PFSK-1 (cell line): ENCODE results near the gene FNBP1.

Source experiments
- FOXP2 ChIP-seq: optimal IDR thresholded peaks from 2 replicates; pipeline ENCODE3; 2011; ENCODE audit warnings: borderline replicate concordance, control low read depth, inconsistent platforms; ENCODE audit not compliant: insufficient read depth; ENCODE audit errors: extremely low read length, extremely low read depth
- POLR2AphosphoS5 ChIP-seq: IDR thresholded peaks from 2 replicates; pipeline ENCODE4 v1.6.1; 2012; ENCODE audit warnings: low read depth, mild to moderate bottlenecking, control low read depth, low read length, moderate library complexity
- REST ChIP-seq, 2 experiments: IDR thresholded peaks; 2 replicates each; pipeline versions ENCODE4 v1.6.1 to v1.8.0; 2011 to 2012; ENCODE audit warnings: low read depth in 2 of 2, low read length in 2 of 2, control low read depth in 1 of 2, inconsistent platforms in 1 of 2, mild to moderate bottlenecking in 1 of 2, moderate library complexity in 1 of 2; ENCODE audit not compliant: insufficient read depth in 1 of 2
- TAF1 ChIP-seq: IDR thresholded peaks from 2 replicates; pipeline ENCODE4 v1.6.1; 2012; ENCODE audit warnings: low read length, control low read depth, borderline replicate concordance; ENCODE audit not compliant: insufficient read depth

- no peak for TF ChIP-seq TAF1
- no peak for TF ChIP-seq REST (IDR thresholded peaks at IDR 0.05; ENCODE audit: insufficient read depth in 1 of 2, low read depth in 2 of 2, low read length in 2 of 2)
- no peak for TF ChIP-seq FOXP2
- TF ChIP-seq POLR2AphosphoS5: no peak
Observed at GRCh38 chr9:129952337-129952736, 90.7 kb downstream of the FNBP1 start.
